ENCODE results near the gene TAP1.
"Not testable (repeated sequence)": the region's sequence is repeated elsewhere in the genome, so short reads cannot be mapped to it uniquely, and the experiment has no call there.

TAP1 gene

GRCh38 chr6:32853541-32854375, at the start of gene TAP1, which contains the start of gene PSMB9:
Gene TAP1 (minus strand): TSS chr6:32853704. CDS start chr6:32853636, 68 bp downstream.
Gene PSMB9 (plus strand): TSS chr6:32854192. CDS start chr6:32854230, 38 bp downstream.
- DNase-seq, result peak; percentile 85

GRCh38 chr6:32895006-32895345, 41.5 kb upstream of the TAP1 start:
- peak; percentile 72 for DNase-seq

GRCh38 chr6:32894085-32895005, 40.8 kb upstream of the TAP1 start:
- peak; percentile 96 for DNase-seq

GRCh38 chr6:32890831-32891230, 37.3 kb upstream of the TAP1 start:
- DNase-seq, result no peak

GRCh38 chr6:32889533-32889932, 36.0 kb upstream of the TAP1 start:
- DNase-seq, result no peak

- no peak for DNase-seq
These were observed 35.1 kb upstream of the TAP1 start for GRCh38 chr6:32888576-32888975.

GRCh38 chr6:32887616-32888015, 34.1 kb upstream of the TAP1 start:
- no peak for DNase-seq

- no peak for DNase-seq
These were observed 33.3 kb upstream of the TAP1 start for GRCh38 chr6:32886681-32887383.

GRCh38 chr6:32885698-32886286, 32.3 kb upstream of the TAP1 start:
- peak; percentile 87 for DNase-seq

- peak; percentile 27 for DNase-seq
These were observed 30.3 kb upstream of the TAP1 start for GRCh38 chr6:32883789-32884188.

GRCh38 chr6:32882879-32883250, 29.4 kb upstream of the TAP1 start:
- no peak for DNase-seq

GRCh38 chr6:32880962-32881361, 27.5 kb upstream of the TAP1 start:
- not testable (repeated sequence) for DNase-seq

GRCh38 chr6:32879691-32880090, 26.2 kb upstream of the TAP1 start:
- DNase-seq, result no peak

GRCh38 chr6:32876603-32877002, 23.1 kb upstream of the TAP1 start:
- no peak for DNase-seq

GRCh38 chr6:32873947-32874346, 20.4 kb upstream of the TAP1 start:
- DNase-seq, result not testable (repeated sequence)

- peak; percentile 81 for DNase-seq
These were observed 14.8 kb upstream of the TAP1 start for GRCh38 chr6:32868257-32868788.

GRCh38 chr6:32867554-32868256, 14.2 kb upstream of the TAP1 start:
- no peak for DNase-seq

- DNase-seq, result no peak
These were observed 13.5 kb upstream of the TAP1 start for GRCh38 chr6:32867022-32867477.

- DNase-seq, result no peak
These were observed 12.4 kb upstream of the TAP1 start for GRCh38 chr6:32865724-32866443.

- no peak for DNase-seq
These were observed 9.2 kb upstream of the TAP1 start for GRCh38 chr6:32862725-32863124.

- no peak for DNase-seq
These were observed 7.2 kb upstream of the TAP1 start for GRCh38 chr6:32860674-32861073.

All from NCI-H82 (cell line).